HepG2 (cell line): ENCODE results near the gene SLC7A10. TPM values are rescaled to one million over a fixed set of nuclear protein-coding genes. Genes with fewer than 3 reads are reported as not detected.

ENCODE experiments used
- ATAC-seq: fragments of 200-7000 bp; cut with Tn5 transposase; 3 replicates; pipeline ENCODE4 v1.9.1; 2020; ENCODE audit warnings: mild to moderate bottlenecking, moderate library complexity
- BruUV-seq: library from RNA; stranded (reverse); fragments of 400-500 nt; replicated peaks from 2 replicates; lab custom pipeline; 2021; lab: Mats Ljungman, UMichigan
- CTCF ChIA-PET: fragments of 300-600 bp; formaldehyde crosslinking; extraction: SDS; loops from one replicate; lab custom pipeline; 2021; ENCODE audit warnings: low total read pairs, inconsistent platforms, low intra/inter-chr PET ratio; lab: Yijun Ruan, JAX
- POLR2A ChIA-PET: fragments of 350-600 bp; sonication (Branson Sonifier 250); formaldehyde crosslinking; loops from one replicate; lab custom pipeline; 2020; ENCODE audit warnings: antibody characterized with exemption, inconsistent platforms; lab: Yijun Ruan, JAX
- DNase-seq: peaks from one replicate; pipeline ENCODE4 v3.0.0-alpha.2; 2015; ENCODE audit warnings: low spot score
- FAIRE-seq: peaks from 3 replicates; lab custom pipeline; 2011; peaks lifted over from hg19 to GRCh38; lab: Jason Lieb, UNC
- H2AFZ ChIP-seq: one replicate; pipeline ENCODE4 v1.6.1; 2011; ENCODE audit warnings: low read length, inconsistent platforms
- H3K27ac ChIP-seq: fragments of 300-600 bp; 3 replicates; pipeline ENCODE4 v1.8.0; 2011; ENCODE audit warnings: mixed run types, mild to moderate bottlenecking, mixed read lengths, low read length, inconsistent platforms; ENCODE audit not compliant: insufficient read depth; ENCODE audit errors: extremely low read length
- H3K27me3 ChIP-seq, 2 experiments: fragments of 200-600 bp in 1 of 2; 2 replicates in 1 of 2; 3 replicates in 1 of 2; pipeline versions ENCODE4 v1.6.0 to v1.8.0; 2011; ENCODE audit warnings: low read length in 2 of 2, mild to moderate bottlenecking in 2 of 2, moderate library complexity in 2 of 2, inconsistent platforms in 1 of 2; ENCODE audit not compliant: insufficient read depth in 2 of 2, control insufficient read depth in 1 of 2
- H3K36me3 ChIP-seq, 2 experiments: fragments of 200-600 bp in 1 of 2; replicated peaks in 1 of 2; 2 replicates in 1 of 2; 3 replicates in 1 of 2; pipeline versions ENCODE4 v1.5.1 to v1.8.0; 2011; ENCODE audit warnings: low read length in 2 of 2, inconsistent platforms in 1 of 2; ENCODE audit not compliant: insufficient read depth in 2 of 2, control insufficient read depth in 1 of 2
- H3K4me1 ChIP-seq: 2 replicates; pipeline ENCODE4 v1.5.1; 2012; ENCODE audit warnings: low read length, inconsistent platforms; ENCODE audit not compliant: insufficient read depth
- H3K4me2 ChIP-seq: 2 replicates; pipeline ENCODE4 v1.6.0; 2011; ENCODE audit warnings: low read depth, low read length, inconsistent platforms
- H3K4me3 ChIP-seq, 3 experiments: fragments of 200-600 bp in 1 of 3; sonication (generic), shearing (Covaris generic) in 1 of 3; replicated peaks in 1 of 3; 2 replicates each; pipeline ENCODE4 v1.5.1; 2011 to 2016; ENCODE audit warnings: low read length in 3 of 3, inconsistent platforms in 2 of 3, low read depth in 2 of 3, mild to moderate bottlenecking in 2 of 3, control low read depth in 1 of 3, mixed read lengths in 1 of 3; ENCODE audit not compliant: insufficient read depth in 1 of 3
- H3K79me2 ChIP-seq: one replicate; pipeline ENCODE4 v1.6.1; 2011; ENCODE audit warnings: low read length, inconsistent platforms; ENCODE audit not compliant: insufficient read depth
- H3K9ac ChIP-seq: 2 replicates; pipeline ENCODE4 v1.6.0; 2011; ENCODE audit warnings: mild to moderate bottlenecking, low read depth, low read length, inconsistent platforms; ENCODE audit not compliant: insufficient read depth
- H3K9me3 ChIP-seq: 2 replicates; pipeline ENCODE4 v1.5.1; 2012; ENCODE audit warnings: mild to moderate bottlenecking, low read length
- H4K20me1 ChIP-seq: 2 replicates; pipeline ENCODE4 v1.6.0; 2011; ENCODE audit warnings: inconsistent platforms, mild to moderate bottlenecking, low read length, moderate library complexity; ENCODE audit not compliant: insufficient read depth
- BHLHE40 ChIP-seq: IDR thresholded peaks from 2 replicates; pipeline ENCODE4 v1.6.1; 2011; ENCODE audit warnings: low read length, improper control_type of control experiment
- MIXL1 ChIP-seq: IDR thresholded peaks from 2 replicates; pipeline ENCODE4 v1.6.1; 2016
- NR2F6 ChIP-seq, 2 experiments: IDR thresholded peaks; 2 replicates each; pipeline ENCODE4 v1.6.1; 2016; ENCODE audit warnings: antibody characterized with exemption in 1 of 2, mild to moderate bottlenecking in 1 of 2
- RBFOX2 ChIP-seq: fragments of 200-400 bp; formaldehyde crosslinking; IDR thresholded peaks from 2 replicates; pipeline ENCODE4 v1.6.1; 2017; ENCODE audit warnings: low read depth, mild to moderate bottlenecking, low read length
- SALL1 ChIP-seq: sonication (generic); formaldehyde crosslinking; IDR thresholded peaks from 2 replicates; pipeline ENCODE4 v1.8.0; 2022; ENCODE audit warnings: mild to moderate bottlenecking, missing genetic modification reagents
- SAP130 ChIP-seq: IDR thresholded peaks from 2 replicates; pipeline ENCODE4 v1.6.1; 2016; ENCODE audit warnings: low read depth
- SUZ12 ChIP-seq: fragments of 150-350 bp; IDR thresholded peaks from 2 replicates; pipeline ENCODE4 v1.6.1; 2014; ENCODE audit warnings: low read depth, low read length
- WIZ ChIP-seq: sonication (generic); formaldehyde crosslinking; IDR thresholded peaks from 2 replicates; pipeline ENCODE4 v1.5.1; 2020; ENCODE audit warnings: mild to moderate bottlenecking, missing genetic modification reagents
- ZNF24 ChIP-seq: fragments of 450-650 bp; IDR thresholded peaks from 2 replicates; pipeline ENCODE4 v1.6.1; 2017; ENCODE audit warnings: antibody characterized with exemption, mild to moderate bottlenecking
- ZNF335 ChIP-seq: sonication (generic); formaldehyde crosslinking; IDR thresholded peaks from 2 replicates; pipeline ENCODE4 v1.4.0; 2020; ENCODE audit warnings: missing genetic modification reagents
- ZNF350 ChIP-seq: sonication (generic); formaldehyde crosslinking; IDR thresholded peaks from 2 replicates; pipeline ENCODE4 v1.4.0; 2020; ENCODE audit warnings: mild to moderate bottlenecking, low read depth, missing genetic modification reagents, borderline replicate concordance
- ZNF766 ChIP-seq: sonication (generic); formaldehyde crosslinking; IDR thresholded peaks from 2 replicates; pipeline ENCODE4 v1.5.0; 2020; ENCODE audit warnings: missing genetic modification reagents, borderline replicate concordance
- WGBS: methylation state at CpG from one replicate; pipeline ENCODE4 v1.1.6; 2017; ENCODE audit warnings: low lambda C conversion rate; 5-methylcytosine and 5-hydroxymethylcytosine counted together
- in situ Hi-C: cut with HindIII; loops from 2 replicates; pipeline ENCODE4 v1.10.0; 2017; ENCODE audit warnings: low pct_unique_long_range_greater_than_20kb; ENCODE audit not compliant: extremely low pct_ligation_motif_present
- intact Hi-C: fragments of 100-400 bp; cut with micrococcal nuclease; formaldehyde crosslinking; loops from one replicate; pipeline ENCODE4 v1.10.0; 2022; ENCODE audit not compliant: unreplicated experiment
- polyA plus RNA-seq, 8 experiments: library from polyadenylated mRNA; depleted of rRNA in 3 of 8; stranded (reverse) in 7 of 8; unstranded in 1 of 8; fragments of >200 nt; fragmentation: Illumina TruSeq in 4 of 8; extraction: Trizol in 4 of 8; gene quantifications; 2 replicates each; pipeline versions ENCODE4 v1.2.1 to v1.2.3, GENCODE V29; 2011 to 2016; ENCODE audit warnings: low read depth in 4 of 8, missing spikeins in 1 of 8, mixed read lengths in 1 of 8; ENCODE audit not compliant: insufficient read depth in 1 of 8
- total RNA-seq, 5 experiments: library from RNA; depleted of rRNA; stranded (reverse); fragments of >200 nt; fragmentation: Illumina TruSeq; extraction: Trizol; gene quantifications; 2 replicates each; pipeline ENCODE4 v1.2.3, GENCODE V29; 2016; ENCODE audit warnings: low read depth in 1 of 5
- TF ChIP-seq, protein P1 (sequence below): sonication (generic); formaldehyde crosslinking; conservative IDR thresholded peaks from 2 replicates; pipeline ENCODE4 v1.8.1; 2023; ENCODE audit warnings: missing genetic modification reagents
- TF ChIP-seq, protein P2 (sequence below): sonication (generic); formaldehyde crosslinking; IDR thresholded peaks from 2 replicates; pipeline ENCODE4 v1.4.0; 2020; ENCODE audit warnings: missing genetic modification reagents
- TF ChIP-seq, protein P3 (sequence below): sonication (generic); formaldehyde crosslinking; IDR thresholded peaks from 2 replicates; pipeline ENCODE4 v1.4.0; 2020; ENCODE audit warnings: missing genetic modification reagents, mild to moderate bottlenecking, borderline replicate concordance

Gene SLC7A10
- total and polyA plus RNA-seq, 2 of the 13 experiments (the other 11 are each of a cell fraction or from before 2014, with no cell fraction given): 1.1 to 2.2 TPM

DNA sequence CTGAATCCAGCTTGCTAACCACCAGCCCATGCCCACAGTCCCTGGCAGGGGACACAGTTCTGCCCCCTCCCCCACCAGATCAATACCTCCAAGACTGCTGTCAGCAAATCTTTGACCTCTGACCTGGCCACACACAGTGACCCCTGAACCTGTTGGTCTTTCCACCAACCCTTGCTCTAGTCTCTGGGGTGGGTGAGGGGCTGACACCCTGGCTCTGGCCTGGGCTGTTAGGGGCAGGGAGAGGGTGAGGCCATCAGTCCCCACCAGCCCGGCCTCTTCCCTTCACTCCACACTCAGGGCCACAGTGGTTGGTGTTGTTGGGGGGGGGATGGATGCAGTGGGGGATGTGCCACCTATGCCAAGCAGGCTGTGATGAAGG is 21.8 kb upstream of the SLC7A10 start (continued):
- TF ChIP-seq SALL1 (CRISPR knock-in tag) (peak; percentile 83), SAP130 (CRISPR knock-in tag) (0 out of 2 replicates have a peak, but pooled peaks have one; percentile 25)

DNA sequence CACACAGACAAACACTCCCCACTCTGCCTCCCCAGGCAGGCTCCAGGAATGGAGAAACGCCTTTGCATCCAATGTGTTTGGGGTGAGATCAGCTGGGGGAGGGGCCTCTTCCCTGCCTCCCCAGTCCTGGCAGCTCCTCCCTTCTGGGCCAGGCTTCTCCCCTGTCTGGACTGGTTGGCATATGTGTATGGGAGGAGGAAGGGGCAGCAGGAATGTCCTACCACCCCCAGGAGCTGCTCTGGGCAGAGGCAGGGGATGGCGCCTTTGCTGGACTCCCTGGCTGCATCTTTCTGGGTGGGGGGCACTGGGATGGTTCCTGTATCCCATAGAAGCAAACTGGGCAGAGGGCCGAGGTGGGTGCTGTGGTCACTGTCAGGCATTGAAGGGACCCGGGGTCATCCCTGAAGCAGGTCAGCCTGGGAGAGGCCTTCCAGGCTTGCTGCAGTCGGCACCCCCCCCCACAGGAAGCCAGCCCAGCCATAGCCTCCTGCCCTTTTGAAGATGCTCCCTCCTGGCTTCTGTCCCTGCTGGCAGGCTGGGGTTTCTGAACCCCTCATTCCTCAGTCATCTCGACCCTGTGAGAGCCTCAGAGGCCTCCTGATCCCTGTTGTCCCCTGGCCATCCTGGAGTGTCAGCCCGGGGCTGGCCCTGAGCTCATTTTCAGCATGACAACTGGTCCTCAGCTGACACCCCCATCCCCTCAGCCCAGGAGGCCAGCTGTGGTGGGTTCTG is 21.2 kb upstream of the SLC7A10 start:
- Histone ChIP-seq H4K20me1 (no peaks in the 10 kb centered on the region), H3K4me3 (peak overlapping the region in 1 of 3 experiments; percentile 69; a peak in 1 of 6 replicates), H3K27me3 (no peaks in the 10 kb centered on the region), H3K4me1 (peaks cover 56% of the 10 kb centered on the region), H3K27ac (peak overlapping the region; percentile 83), H3K4me2 (peak overlapping the region; percentile 79), H2AFZ (no peak overlapping the region), H3K79me2 (no peaks in the 10 kb centered on the region), H3K9ac (no peak overlapping the region), H3K9me3 (peaks cover 7% of the 10 kb centered on the region; the same call in 1 of the 2 replicates), H3K36me3 (no peaks in the 10 kb centered on the region)
- FAIRE-seq (no peak), DNase-seq (no peak), ATAC-seq (peak; percentile 18)
- intact Hi-C loops: loop anchor here (2.0 kb wide), 1 partner anchor 56 kb away; the partner anchor contains the start of gene CEBPA
- WGBS: 0% methylated on average over 1 of the region's 7 CpGs
- ChIA-PET POLR2A (interaction anchor here (0.8 to 4.1 kb wide), 9 partner anchors 25 to 156 kb away, joined by 3 to 51 read pairs (median 5); partner anchors contain the start of genes CEBPA and CEBPG), CTCF (interaction anchor here (1.0 kb wide), 1 partner anchor 62 kb away, joined by 3 read pairs; no protein-coding TSS in a partner anchor)
- in situ Hi-C loops: no loop called here
- BruUV-seq: no TSS peak
- TF ChIP-seq SUZ12 (no peak), RBFOX2 (no peak), NR2F6 (IDR thresholded peaks at IDR 0.05) (no peak), NR2F6 (CRISPR knock-in tag; IDR thresholded peaks at IDR 0.05) (no peak), ZNF766 (CRISPR knock-in tag) (no peak), ZNF350 (CRISPR knock-in tag) (no peak), ZNF335 (CRISPR knock-in tag) (no peak), WIZ (CRISPR knock-in tag) (no peak), ZNF24 (no peak), MIXL1 (CRISPR knock-in tag) (no peak), BHLHE40 (no peak)
- TF ChIP-seq, protein P1, sequence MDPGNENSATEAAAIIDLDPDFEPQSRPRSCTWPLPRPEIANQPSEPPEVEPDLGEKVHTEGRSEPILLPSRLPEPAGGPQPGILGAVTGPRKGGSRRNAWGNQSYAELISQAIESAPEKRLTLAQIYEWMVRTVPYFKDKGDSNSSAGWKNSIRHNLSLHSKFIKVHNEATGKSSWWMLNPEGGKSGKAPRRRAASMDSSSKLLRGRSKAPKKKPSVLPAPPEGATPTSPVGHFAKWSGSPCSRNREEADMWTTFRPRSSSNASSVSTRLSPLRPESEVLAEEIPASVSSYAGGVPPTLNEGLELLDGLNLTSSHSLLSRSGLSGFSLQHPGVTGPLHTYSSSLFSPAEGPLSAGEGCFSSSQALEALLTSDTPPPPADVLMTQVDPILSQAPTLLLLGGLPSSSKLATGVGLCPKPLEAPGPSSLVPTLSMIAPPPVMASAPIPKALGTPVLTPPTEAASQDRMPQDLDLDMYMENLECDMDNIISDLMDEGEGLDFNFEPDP (CRISPR knock-in tag): no peak
- TF ChIP-seq, protein P2, sequence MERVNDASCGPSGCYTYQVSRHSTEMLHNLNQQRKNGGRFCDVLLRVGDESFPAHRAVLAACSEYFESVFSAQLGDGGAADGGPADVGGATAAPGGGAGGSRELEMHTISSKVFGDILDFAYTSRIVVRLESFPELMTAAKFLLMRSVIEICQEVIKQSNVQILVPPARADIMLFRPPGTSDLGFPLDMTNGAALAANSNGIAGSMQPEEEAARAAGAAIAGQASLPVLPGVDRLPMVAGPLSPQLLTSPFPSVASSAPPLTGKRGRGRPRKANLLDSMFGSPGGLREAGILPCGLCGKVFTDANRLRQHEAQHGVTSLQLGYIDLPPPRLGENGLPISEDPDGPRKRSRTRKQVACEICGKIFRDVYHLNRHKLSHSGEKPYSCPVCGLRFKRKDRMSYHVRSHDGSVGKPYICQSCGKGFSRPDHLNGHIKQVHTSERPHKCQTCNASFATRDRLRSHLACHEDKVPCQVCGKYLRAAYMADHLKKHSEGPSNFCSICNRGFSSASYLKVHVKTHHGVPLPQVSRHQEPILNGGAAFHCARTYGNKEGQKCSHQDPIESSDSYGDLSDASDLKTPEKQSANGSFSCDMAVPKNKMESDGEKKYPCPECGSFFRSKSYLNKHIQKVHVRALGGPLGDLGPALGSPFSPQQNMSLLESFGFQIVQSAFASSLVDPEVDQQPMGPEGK (CRISPR knock-in tag): peak; percentile 41
- TF ChIP-seq, protein P3, sequence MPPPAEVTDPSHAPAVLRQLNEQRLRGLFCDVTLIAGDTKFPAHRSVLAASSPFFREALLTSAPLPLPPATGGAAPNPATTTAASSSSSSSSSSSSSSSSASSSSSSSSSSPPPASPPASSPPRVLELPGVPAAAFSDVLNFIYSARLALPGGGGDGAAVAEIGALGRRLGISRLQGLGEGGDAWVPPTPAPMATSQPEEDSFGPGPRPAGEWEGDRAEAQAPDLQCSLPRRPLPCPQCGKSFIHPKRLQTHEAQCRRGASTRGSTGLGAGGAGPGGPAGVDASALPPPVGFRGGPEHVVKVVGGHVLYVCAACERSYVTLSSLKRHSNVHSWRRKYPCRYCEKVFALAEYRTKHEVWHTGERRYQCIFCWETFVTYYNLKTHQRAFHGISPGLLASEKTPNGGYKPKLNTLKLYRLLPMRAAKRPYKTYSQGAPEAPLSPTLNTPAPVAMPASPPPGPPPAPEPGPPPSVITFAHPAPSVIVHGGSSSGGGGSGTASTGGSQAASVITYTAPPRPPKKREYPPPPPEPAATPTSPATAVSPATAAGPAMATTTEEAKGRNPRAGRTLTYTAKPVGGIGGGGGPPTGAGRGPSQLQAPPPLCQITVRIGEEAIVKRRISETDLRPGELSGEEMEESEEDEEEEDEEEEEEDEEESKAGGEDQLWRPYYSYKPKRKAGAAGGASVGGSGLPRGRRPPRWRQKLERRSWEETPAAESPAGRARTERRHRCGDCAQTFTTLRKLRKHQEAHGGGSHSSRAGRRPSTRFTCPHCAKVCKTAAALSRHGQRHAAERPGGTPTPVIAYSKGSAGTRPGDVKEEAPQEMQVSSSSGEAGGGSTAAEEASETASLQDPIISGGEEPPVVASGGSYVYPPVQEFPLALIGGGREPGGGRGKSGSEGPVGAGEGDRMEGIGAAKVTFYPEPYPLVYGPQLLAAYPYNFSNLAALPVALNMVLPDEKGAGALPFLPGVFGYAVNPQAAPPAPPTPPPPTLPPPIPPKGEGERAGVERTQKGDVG (CRISPR knock-in tag): no peak
